ENCODE results near the gene COL23A1. TPM values are rescaled to one million over a fixed set of nuclear protein-coding genes. Genes with fewer than 3 reads are reported as not detected.

COL23A1 gene
- total and polyA plus RNA-seq, 2 of the 13 experiments (the other 11 are each of a cell fraction or from before 2014, with no cell fraction given) = not detected

GRCh38 chr5:178205749-178206047, 384.5 kb downstream of the COL23A1 start (continued):
- TF ChIP-seq RORA (CRISPR knock-in tag; IDR thresholded peaks at IDR 0.05) (no peak), NCOA5 (CRISPR knock-in tag; IDR thresholded peaks at IDR 0.05) (no peak), SIN3B (IDR thresholded peaks at IDR 0.05; ENCODE audit: low read length) (no peak), ZNF484 (CRISPR knock-in tag; IDR thresholded peaks at IDR 0.05; ENCODE audit: borderline replicate concordance, low read depth) (no peak), REL (CRISPR knock-in tag; conservative IDR thresholded peaks at IDR 0.05) (no peak), ZNF543 (CRISPR knock-in tag; IDR thresholded peaks at IDR 0.05) (no peak), MNT (IDR thresholded peaks at IDR 0.05) (no peak), REXO4 (CRISPR knock-in tag; IDR thresholded peaks at IDR 0.05; ENCODE audit: borderline replicate concordance) (no peak), MTF2 (CRISPR knock-in tag; IDR thresholded peaks at IDR 0.05; ENCODE audit: borderline replicate concordance) (no peak), ZXDC (CRISPR knock-in tag; IDR thresholded peaks at IDR 0.05) (no peak), ZNF124 (CRISPR knock-in tag; IDR thresholded peaks at IDR 0.05) (no peak), RBAK (CRISPR knock-in tag; IDR thresholded peaks at IDR 0.05) (no peak), HCFC1 (IDR thresholded peaks at IDR 0.05; ENCODE audit: low read depth, low read length) (no peak)
- TF ChIP-seq, protein P1, sequence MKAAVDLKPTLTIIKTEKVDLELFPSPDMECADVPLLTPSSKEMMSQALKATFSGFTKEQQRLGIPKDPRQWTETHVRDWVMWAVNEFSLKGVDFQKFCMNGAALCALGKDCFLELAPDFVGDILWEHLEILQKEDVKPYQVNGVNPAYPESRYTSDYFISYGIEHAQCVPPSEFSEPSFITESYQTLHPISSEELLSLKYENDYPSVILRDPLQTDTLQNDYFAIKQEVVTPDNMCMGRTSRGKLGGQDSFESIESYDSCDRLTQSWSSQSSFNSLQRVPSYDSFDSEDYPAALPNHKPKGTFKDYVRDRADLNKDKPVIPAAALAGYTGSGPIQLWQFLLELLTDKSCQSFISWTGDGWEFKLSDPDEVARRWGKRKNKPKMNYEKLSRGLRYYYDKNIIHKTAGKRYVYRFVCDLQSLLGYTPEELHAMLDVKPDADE (CRISPR knock-in tag; IDR thresholded peaks at IDR 0.05) = no peak
- TF ChIP-seq, protein P2, sequence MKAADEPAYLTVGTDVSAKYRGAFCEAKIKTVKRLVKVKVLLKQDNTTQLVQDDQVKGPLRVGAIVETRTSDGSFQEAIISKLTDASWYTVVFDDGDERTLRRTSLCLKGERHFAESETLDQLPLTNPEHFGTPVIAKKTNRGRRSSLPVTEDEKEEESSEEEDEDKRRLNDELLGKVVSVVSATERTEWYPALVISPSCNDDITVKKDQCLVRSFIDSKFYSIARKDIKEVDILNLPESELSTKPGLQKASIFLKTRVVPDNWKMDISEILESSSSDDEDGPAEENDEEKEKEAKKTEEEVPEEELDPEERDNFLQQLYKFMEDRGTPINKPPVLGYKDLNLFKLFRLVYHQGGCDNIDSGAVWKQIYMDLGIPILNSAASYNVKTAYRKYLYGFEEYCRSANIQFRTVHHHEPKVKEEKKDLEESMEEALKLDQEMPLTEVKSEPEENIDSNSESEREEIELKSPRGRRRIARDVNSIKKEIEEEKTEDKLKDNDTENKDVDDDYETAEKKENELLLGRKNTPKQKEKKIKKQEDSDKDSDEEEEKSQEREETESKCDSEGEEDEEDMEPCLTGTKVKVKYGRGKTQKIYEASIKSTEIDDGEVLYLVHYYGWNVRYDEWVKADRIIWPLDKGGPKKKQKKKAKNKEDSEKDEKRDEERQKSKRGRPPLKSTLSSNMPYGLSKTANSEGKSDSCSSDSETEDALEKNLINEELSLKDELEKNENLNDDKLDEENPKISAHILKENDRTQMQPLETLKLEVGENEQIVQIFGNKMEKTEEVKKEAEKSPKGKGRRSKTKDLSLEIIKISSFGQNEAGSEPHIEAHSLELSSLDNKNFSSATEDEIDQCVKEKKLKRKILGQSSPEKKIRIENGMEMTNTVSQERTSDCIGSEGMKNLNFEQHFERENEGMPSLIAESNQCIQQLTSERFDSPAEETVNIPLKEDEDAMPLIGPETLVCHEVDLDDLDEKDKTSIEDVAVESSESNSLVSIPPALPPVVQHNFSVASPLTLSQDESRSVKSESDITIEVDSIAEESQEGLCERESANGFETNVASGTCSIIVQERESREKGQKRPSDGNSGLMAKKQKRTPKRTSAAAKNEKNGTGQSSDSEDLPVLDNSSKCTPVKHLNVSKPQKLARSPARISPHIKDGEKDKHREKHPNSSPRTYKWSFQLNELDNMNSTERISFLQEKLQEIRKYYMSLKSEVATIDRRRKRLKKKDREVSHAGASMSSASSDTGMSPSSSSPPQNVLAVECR (CRISPR knock-in tag; IDR thresholded peaks at IDR 0.05; ENCODE audit: borderline replicate concordance) = 0 out of 2 replicates have a peak, but pooled peaks have one; percentile 9
- TF ChIP-seq, protein P3, sequence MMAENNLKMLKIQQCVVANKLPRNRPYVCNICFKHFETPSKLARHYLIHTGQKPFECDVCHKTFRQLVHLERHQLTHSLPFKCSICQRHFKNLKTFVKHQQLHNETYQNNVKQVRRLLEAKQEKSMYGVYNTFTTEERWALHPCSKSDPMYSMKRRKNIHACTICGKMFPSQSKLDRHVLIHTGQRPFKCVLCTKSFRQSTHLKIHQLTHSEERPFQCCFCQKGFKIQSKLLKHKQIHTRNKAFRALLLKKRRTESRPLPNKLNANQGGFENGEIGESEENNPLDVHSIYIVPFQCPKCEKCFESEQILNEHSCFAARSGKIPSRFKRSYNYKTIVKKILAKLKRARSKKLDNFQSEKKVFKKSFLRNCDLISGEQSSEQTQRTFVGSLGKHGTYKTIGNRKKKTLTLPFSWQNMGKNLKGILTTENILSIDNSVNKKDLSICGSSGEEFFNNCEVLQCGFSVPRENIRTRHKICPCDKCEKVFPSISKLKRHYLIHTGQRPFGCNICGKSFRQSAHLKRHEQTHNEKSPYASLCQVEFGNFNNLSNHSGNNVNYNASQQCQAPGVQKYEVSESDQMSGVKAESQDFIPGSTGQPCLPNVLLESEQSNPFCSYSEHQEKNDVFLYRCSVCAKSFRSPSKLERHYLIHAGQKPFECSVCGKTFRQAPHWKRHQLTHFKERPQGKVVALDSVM (CRISPR knock-in tag; IDR thresholded peaks at IDR 0.05) = no peak
